Mesothelial cell of epicardium (in vitro differentiated cells): ENCODE results near the gene DLG4. TPM values are rescaled to one million over a fixed set of nuclear protein-coding genes. Genes with fewer than 3 reads are reported as not detected.

Source experiments
- DNase-seq, 2 experiments: peaks; one replicate each; pipeline ENCODE4 v3.0.0; 2021; ENCODE audit warnings: low spot score in 2 of 2; ENCODE audit not compliant: unreplicated experiment in 2 of 2
- H3K27ac Mint-ChIP-seq: 2 replicates; pipeline ENCODE4 v1.8.0; 2021; ENCODE audit warnings: mixed read lengths
- H3K27me3 Mint-ChIP-seq: 2 replicates; pipeline ENCODE4 v1.8.0; 2021; ENCODE audit warnings: low read depth, mixed read lengths
- H3K36me3 Mint-ChIP-seq: 2 replicates; pipeline ENCODE4 v1.8.0; 2021; ENCODE audit warnings: mixed read lengths
- H3K4me1 Mint-ChIP-seq: 2 replicates; pipeline ENCODE4 v1.8.0; 2021; ENCODE audit warnings: mixed read lengths
- H3K4me3 Mint-ChIP-seq: 2 replicates; pipeline ENCODE4 v1.8.0; 2021; ENCODE audit warnings: mild to moderate bottlenecking, moderate library complexity, mixed read lengths
- H3K9me3 Mint-ChIP-seq: 2 replicates; pipeline ENCODE4 v1.8.0; 2021; ENCODE audit warnings: mixed read lengths
- total RNA-seq: library from RNA; stranded (reverse); gene quantifications from 3 replicates; pipeline ENCODE4 v1.2.1, GENCODE V29; 2021
- TF ChIP-seq, protein P1 (sequence below): fragments of 200-600 bp; sonication (generic); IDR thresholded peaks from one replicate; pipeline ENCODE4 v1.5.0; 2021; ENCODE audit warnings: antibody characterized with exemption; ENCODE audit not compliant: unreplicated experiment

Gene DLG4
- total RNA-seq, 1 donor from 2014 or later = 62.4 TPM

DNA sequence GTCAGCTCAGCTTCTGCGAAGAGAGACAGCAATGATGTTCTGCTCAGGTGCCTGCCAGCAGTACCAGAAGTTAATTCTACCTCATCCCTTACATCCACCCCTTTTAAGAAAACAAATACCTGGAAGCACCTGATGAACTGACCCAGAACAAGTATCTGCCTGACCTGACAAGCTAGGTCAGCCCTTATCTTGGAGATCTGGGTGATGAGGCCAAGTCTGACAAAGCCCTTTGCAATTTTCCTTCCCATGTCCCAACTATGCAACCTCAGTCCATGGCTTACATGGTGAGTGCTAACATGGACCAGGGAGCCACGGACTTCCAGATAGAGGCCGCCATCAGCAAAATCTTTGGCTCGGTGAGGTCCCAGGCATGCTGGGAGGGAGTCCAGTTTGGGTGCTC lies 3.7 kb upstream of the DLG4 start:
- H3K36me3 Mint-ChIP-seq = peaks cover 12% of the 10 kb centered on the region
- no peak overlapping the region for H3K4me3 Mint-ChIP-seq
- DNase-seq = no peak
- no peaks in the 10 kb centered on the region for H3K27me3 Mint-ChIP-seq
- TF ChIP-seq, protein P1, sequence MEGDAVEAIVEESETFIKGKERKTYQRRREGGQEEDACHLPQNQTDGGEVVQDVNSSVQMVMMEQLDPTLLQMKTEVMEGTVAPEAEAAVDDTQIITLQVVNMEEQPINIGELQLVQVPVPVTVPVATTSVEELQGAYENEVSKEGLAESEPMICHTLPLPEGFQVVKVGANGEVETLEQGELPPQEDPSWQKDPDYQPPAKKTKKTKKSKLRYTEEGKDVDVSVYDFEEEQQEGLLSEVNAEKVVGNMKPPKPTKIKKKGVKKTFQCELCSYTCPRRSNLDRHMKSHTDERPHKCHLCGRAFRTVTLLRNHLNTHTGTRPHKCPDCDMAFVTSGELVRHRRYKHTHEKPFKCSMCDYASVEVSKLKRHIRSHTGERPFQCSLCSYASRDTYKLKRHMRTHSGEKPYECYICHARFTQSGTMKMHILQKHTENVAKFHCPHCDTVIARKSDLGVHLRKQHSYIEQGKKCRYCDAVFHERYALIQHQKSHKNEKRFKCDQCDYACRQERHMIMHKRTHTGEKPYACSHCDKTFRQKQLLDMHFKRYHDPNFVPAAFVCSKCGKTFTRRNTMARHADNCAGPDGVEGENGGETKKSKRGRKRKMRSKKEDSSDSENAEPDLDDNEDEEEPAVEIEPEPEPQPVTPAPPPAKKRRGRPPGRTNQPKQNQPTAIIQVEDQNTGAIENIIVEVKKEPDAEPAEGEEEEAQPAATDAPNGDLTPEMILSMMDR = no peak
- no peak overlapping the region for H3K27ac Mint-ChIP-seq
- peaks cover 21% of the 10 kb centered on the region for H3K4me1 Mint-ChIP-seq
- H3K9me3 Mint-ChIP-seq = no peaks in the 10 kb centered on the region

DNA sequence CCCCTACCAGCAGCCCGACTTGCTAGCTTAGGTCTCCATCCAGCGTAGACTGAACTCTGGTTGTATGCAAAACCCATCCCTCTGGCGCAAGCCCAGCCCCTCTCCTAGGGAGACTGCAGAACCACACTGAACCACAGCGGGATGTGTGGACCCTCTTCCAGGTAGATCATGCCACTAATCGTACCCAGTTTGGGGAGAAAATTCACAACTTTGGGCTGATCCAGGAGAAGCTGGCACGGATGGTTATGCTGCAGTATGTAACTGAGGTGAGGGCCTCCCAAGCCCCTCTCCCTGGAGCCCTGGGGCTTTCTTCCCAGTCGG lies 3.3 kb upstream of the DLG4 start:
- Mint-ChIP-seq H3K36me3 (peaks cover 9% of the 10 kb centered on the region), H3K27ac (no peak overlapping the region), H3K4me3 (no peak overlapping the region), H3K27me3 (no peaks in the 10 kb centered on the region), H3K9me3 (no peaks in the 10 kb centered on the region), H3K4me1 (peaks cover 26% of the 10 kb centered on the region)
- no peak for DNase-seq
- TF ChIP-seq, protein P1 = no peak

GRCh38 chr17:7222093-7222971 lies 2.7 kb upstream of the DLG4 start:
- peak overlapping the region; percentile 34 for H3K27ac Mint-ChIP-seq
- H3K9me3 Mint-ChIP-seq = no peaks in the 10 kb centered on the region
- H3K36me3 Mint-ChIP-seq = peaks cover 7% of the 10 kb centered on the region
- TF ChIP-seq, protein P1 = no peak
- peak overlapping the region; percentile 15 for H3K4me3 Mint-ChIP-seq
- no peaks in the 10 kb centered on the region for H3K27me3 Mint-ChIP-seq
- DNase-seq = no peak
- peaks cover 30% of the 10 kb centered on the region for H3K4me1 Mint-ChIP-seq

GRCh38 chr17:7221278-7222092 lies 1.8 kb upstream of the DLG4 start:
- H3K36me3 Mint-ChIP-seq = peaks cover 7% of the 10 kb centered on the region
- no peaks in the 10 kb centered on the region for H3K9me3 Mint-ChIP-seq
- TF ChIP-seq, protein P1 = no peak
- H3K4me1 Mint-ChIP-seq = peaks cover 35% of the 10 kb centered on the region
- H3K4me3 Mint-ChIP-seq = peak overlapping the region; percentile 37
- peak overlapping the region; percentile 34 for H3K27ac Mint-ChIP-seq
- H3K27me3 Mint-ChIP-seq = no peaks in the 10 kb centered on the region
- no peak for DNase-seq

GRCh38 chr17:7220593-7221277 lies 1.1 kb upstream of the DLG4 start:
- peak overlapping the region; percentile 95 for H3K27ac Mint-ChIP-seq
- no peaks in the 10 kb centered on the region for H3K27me3 Mint-ChIP-seq
- H3K4me1 Mint-ChIP-seq = peaks cover 42% of the 10 kb centered on the region
- peak overlapping the region; percentile 92 for H3K4me3 Mint-ChIP-seq
- no peak for DNase-seq
- TF ChIP-seq, protein P1 = no peak
- H3K36me3 Mint-ChIP-seq = peaks cover 7% of the 10 kb centered on the region
- H3K9me3 Mint-ChIP-seq = no peaks in the 10 kb centered on the region
